Kidney (tissue), 14 donors: ENCODE measurements around the gene HNRNPH3. TPM values are rescaled to one million over a fixed set of nuclear protein-coding genes. Genes with fewer than 3 reads are reported as not detected.
A peak's percentile ranks its signal among the peaks of the same experiment; 100 is the strongest.

Experiments
- DNase-seq, 5 donors: peaks; one replicate each; pipeline ENCODE4 v3.0.0-alpha.2; 2013 to 2020
- FAIRE-seq: peaks from 2 replicates; lab custom pipeline; 2012; peaks lifted over from hg19 to GRCh38; lab: Jason Lieb, UNC
- H3K27ac ChIP-seq, 2 donors: one replicate each; pipeline ENCODE4 v1.7.0; 2013; ENCODE audit warnings: low read depth in 2 of 2, low read length in 2 of 2, inconsistent platforms in 1 of 2
- H3K27me3 ChIP-seq: one replicate; pipeline ENCODE4 v1.7.1; 2013; ENCODE audit warnings: low read length, inconsistent platforms; ENCODE audit not compliant: control insufficient read depth, insufficient read depth
- H3K36me3 ChIP-seq, 3 donors: one replicate each; pipeline versions ENCODE4 v1.7.0 to v1.7.1; 2013; ENCODE audit warnings: low read length in 3 of 3, control low read depth in 1 of 3, inconsistent platforms in 1 of 3; ENCODE audit not compliant: insufficient read depth in 3 of 3, control insufficient read depth in 2 of 3
- H3K4me1 ChIP-seq, 3 donors: one replicate each; pipeline versions ENCODE4 v1.7.0 to v1.7.1; 2013; ENCODE audit warnings: low read length in 3 of 3, inconsistent platforms in 1 of 3, low read depth in 1 of 3; ENCODE audit not compliant: control insufficient read depth in 2 of 3, insufficient read depth in 2 of 3
- H3K4me3 ChIP-seq, 3 donors: one replicate each; pipeline versions ENCODE4 v1.7.0 to v1.8.1; 2013; ENCODE audit warnings: low read length in 3 of 3, control low read depth in 1 of 3, inconsistent platforms in 1 of 3
- H3K9ac ChIP-seq, 3 donors: one replicate each; pipeline versions ENCODE4 v1.7.0 to v1.7.1; 2013; ENCODE audit warnings: low read length in 3 of 3, control low read depth in 1 of 3, inconsistent platforms in 1 of 3
- H3K9me3 ChIP-seq, 3 donors: one replicate each; pipeline versions ENCODE4 v1.7.0 to v1.7.1; 2013; ENCODE audit warnings: low read length in 3 of 3, control low read depth in 1 of 3, inconsistent platforms in 1 of 3; ENCODE audit not compliant: control insufficient read depth in 2 of 3, insufficient read depth in 1 of 3
- intact Hi-C: fragments of 100-400 bp; cut with DNase I; formaldehyde crosslinking; loops from one replicate; pipeline ENCODE4 v1.11.1; 2022
- polyA plus RNA-seq: library from polyadenylated mRNA; stranded (reverse); fragments of 350-450 nt; fragmentation: Illumina TruSeq; extraction: RNeasy Lipid Tissue Mini Kit (QIAGEN cat#74804); gene quantifications from one replicate; pipeline ENCODE4 v1.2.3, GENCODE V29; 2014; ENCODE audit warnings: low read depth, low replicate concordance; ENCODE audit not compliant: insufficient read depth
- total RNA-seq: library from RNA; stranded (reverse); fragmentation: NEBNext Ultra II Directional; extraction: Animal tissue kit (Norgen Biotek cat#: 25700); gene quantifications from one replicate; pipeline ENCODE4 v1.2.1, GENCODE V29; 2021
- TF ChIP-seq, protein P1 (sequence below): IDR thresholded peaks from 3 replicates; pipeline ENCODE4 v1.5.1; 2012; ENCODE audit warnings: mild to moderate bottlenecking, moderate library complexity, borderline replicate concordance; ENCODE audit not compliant: insufficient read depth; ENCODE audit errors: extremely low read depth
- donor health status: control.
- donor health status: control.
- donor health status: control.
- donor health status: control.
- donor health status: control.
- donor health status: DM: yes; HTN: yes; CAD: no.
- donor health status: Normal renal cell carcinoma (clear cell type).

HNRNPH3 gene
- total and polyA plus RNA-seq, 2 donors from 2014 or later: 114 to 119 TPM

DNA sequence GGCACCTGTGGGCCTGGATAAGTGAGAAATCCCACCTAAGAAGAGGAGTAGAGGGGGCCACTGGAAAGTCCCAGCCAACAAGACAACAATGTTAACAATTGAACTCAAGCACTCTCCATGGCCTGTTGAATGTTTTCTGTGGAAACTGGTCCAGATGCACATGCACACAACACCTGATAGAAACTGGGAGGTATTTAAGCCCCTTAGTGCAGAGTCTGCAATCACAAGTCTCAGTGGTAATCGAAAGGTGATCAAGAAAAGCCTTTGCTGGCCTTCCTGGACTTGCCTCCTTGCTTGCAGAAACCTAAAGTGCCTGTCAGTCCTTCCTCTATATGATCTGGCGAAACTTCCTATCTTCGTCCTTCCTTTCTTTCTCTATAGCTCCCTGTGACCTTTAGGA is 30.6 kb upstream of the HNRNPH3 start:
- DNase-seq: no peak
- intact Hi-C loops: no loop called here
- no peaks in the 10 kb centered on the region for H3K27me3 ChIP-seq
- no peak for FAIRE-seq
- peaks cover 0 to 4% (median 0%) of the 10 kb centered on the region in 3 donors for H3K36me3 ChIP-seq
- H3K4me1 ChIP-seq: peaks cover 0 to 15% (median 5%) of the 10 kb centered on the region in 3 donors
- H3K4me3 ChIP-seq: peak overlapping the region in 2 of 3 donors; percentile 0 to 12
- no peak overlapping the region for H3K9ac ChIP-seq
- peak overlapping the region; percentile 52 to 53 for H3K27ac ChIP-seq
- TF ChIP-seq, protein P1, sequence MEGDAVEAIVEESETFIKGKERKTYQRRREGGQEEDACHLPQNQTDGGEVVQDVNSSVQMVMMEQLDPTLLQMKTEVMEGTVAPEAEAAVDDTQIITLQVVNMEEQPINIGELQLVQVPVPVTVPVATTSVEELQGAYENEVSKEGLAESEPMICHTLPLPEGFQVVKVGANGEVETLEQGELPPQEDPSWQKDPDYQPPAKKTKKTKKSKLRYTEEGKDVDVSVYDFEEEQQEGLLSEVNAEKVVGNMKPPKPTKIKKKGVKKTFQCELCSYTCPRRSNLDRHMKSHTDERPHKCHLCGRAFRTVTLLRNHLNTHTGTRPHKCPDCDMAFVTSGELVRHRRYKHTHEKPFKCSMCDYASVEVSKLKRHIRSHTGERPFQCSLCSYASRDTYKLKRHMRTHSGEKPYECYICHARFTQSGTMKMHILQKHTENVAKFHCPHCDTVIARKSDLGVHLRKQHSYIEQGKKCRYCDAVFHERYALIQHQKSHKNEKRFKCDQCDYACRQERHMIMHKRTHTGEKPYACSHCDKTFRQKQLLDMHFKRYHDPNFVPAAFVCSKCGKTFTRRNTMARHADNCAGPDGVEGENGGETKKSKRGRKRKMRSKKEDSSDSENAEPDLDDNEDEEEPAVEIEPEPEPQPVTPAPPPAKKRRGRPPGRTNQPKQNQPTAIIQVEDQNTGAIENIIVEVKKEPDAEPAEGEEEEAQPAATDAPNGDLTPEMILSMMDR: no peak
- H3K9me3 ChIP-seq: no peaks in the 10 kb centered on the region

GRCh38 chr10:68301790-68302502 is 29.9 kb upstream of the HNRNPH3 start:
- no peaks in the 10 kb centered on the region for H3K36me3 ChIP-seq
- peaks cover 0 to 15% (median 5%) of the 10 kb centered on the region in 3 donors for H3K4me1 ChIP-seq
- peak in 2 of 5 donors; percentile 74 to 81 for DNase-seq
- no peak for FAIRE-seq
- H3K9ac ChIP-seq: no peak overlapping the region
- no peaks in the 10 kb centered on the region for H3K27me3 ChIP-seq
- peak overlapping the region; percentile 52 to 53 for H3K27ac ChIP-seq
- no peaks in the 10 kb centered on the region for H3K9me3 ChIP-seq
- peak overlapping the region in 2 of 3 donors; percentile 0 to 12 for H3K4me3 ChIP-seq
- intact Hi-C loops: no loop called here
- TF ChIP-seq, protein P1: peak; percentile 54

DNA sequence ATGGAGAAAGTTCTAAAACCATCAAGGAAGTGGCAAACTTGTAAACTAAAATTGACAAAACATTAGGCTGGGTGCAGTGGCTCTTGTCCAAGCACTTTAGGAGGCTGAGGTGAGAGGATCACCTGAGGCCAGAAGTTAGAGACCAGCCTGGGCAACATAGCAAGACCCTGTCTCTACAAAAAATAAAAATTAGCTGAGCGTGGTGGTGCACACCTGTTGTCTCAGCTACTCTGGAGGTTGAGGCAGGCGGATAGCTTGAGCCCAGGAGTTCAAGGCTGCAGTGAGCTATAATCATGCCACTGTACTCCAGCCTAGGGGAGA is 29.4 kb upstream of the HNRNPH3 start:
- H3K4me1 ChIP-seq: peaks cover 0 to 15% (median 5%) of the 10 kb centered on the region in 3 donors
- H3K36me3 ChIP-seq: no peaks in the 10 kb centered on the region
- no peaks in the 10 kb centered on the region for H3K9me3 ChIP-seq
- H3K9ac ChIP-seq: no peak overlapping the region
- TF ChIP-seq, protein P1: no peak
- H3K27ac ChIP-seq: peak overlapping the region in 1 of 2 donors; percentile 16
- H3K27me3 ChIP-seq: no peaks in the 10 kb centered on the region
- DNase-seq (no peak), FAIRE-seq (no peak)
- intact Hi-C loops: no loop called here
- H3K4me3 ChIP-seq: peak overlapping the region in 1 of 3 donors; percentile 0
